ENCODE results near the gene IGF2R. TPM values are rescaled to one million over a fixed set of nuclear protein-coding genes. Genes with fewer than 3 reads are reported as not detected.

The IGF2R gene
- total and polyA plus RNA-seq, 2 of the 13 experiments (the other 11 are each of a cell fraction or from before 2014, with no cell fraction given) = 38.3 to 70.0 TPM

DNA sequence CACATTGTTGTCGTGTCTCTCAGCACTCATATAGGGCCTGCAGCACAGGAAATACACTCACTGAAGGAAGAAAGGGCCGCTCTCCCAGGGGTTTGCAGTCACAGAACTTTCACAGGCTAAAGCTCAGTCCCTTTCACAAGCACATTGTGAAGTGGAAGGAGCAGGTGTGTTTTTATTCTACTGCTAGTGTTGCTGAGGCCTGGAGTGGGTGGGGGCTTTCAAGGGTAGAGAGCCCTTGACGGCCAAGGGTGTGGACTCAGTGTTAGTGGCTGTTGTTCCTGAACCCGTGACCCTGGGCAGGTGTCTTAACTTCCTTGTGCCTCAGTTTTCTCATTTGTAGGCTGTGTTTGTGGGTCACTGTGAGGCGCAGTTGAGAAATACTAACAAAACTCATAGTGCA, 86.5 kb downstream of the IGF2R start:
- Histone ChIP-seq H3K9me3 (ENCODE audit: low read length) (no peaks in the 10 kb centered on the region), H3K27ac (ENCODE audit: extremely low read length, insufficient read depth, low read length) (no peak overlapping the region), H3K4me1 (ENCODE audit: insufficient read depth, low read length) (peaks cover 10% of the 10 kb centered on the region; the same call in 1 of the 2 replicates), H4K20me1 (ENCODE audit: insufficient read depth, low read length) (no peaks in the 10 kb centered on the region), H3K27me3 (ENCODE audit: control insufficient read depth in 1 of 2, insufficient read depth in 2 of 2, low read length in 2 of 2) (no peaks in the 10 kb centered on the region), H3K9ac (ENCODE audit: insufficient read depth, low read depth, low read length) (no peak overlapping the region), H3K36me3 (replicated peaks in 1 of 2; ENCODE audit: control insufficient read depth in 1 of 2, insufficient read depth in 2 of 2, low read length in 2 of 2) (peaks cover 65 to 86% of the 10 kb centered on the region in 2 experiments), H2AFZ (ENCODE audit: low read length) (no peak overlapping the region), H3K4me2 (ENCODE audit: low read depth, low read length) (no peak overlapping the region), H3K79me2 (ENCODE audit: insufficient read depth, low read length) (no peaks in the 10 kb centered on the region), H3K4me3 (replicated peaks in 1 of 3; ENCODE audit: insufficient read depth in 1 of 3, low read depth in 2 of 3, low read length in 3 of 3) (no peak overlapping the region)
- ChIA-PET POLR2A (no interaction called here), CTCF (ENCODE audit: low intra/inter-chr PET ratio, low total read pairs) (no interaction called here)
- no TSS peak for BruUV-seq (replicated peaks)
- ATAC-seq (no peak), FAIRE-seq (no peak), DNase-seq (ENCODE audit: low spot score) (no peak)
- in situ Hi-C loops (cut with HindIII; ENCODE audit: extremely low pct_ligation_motif_present, low pct_unique_long_range_greater_than_20kb) = no loop called here
- 96% methylated on average over 5 of the region's 5 CpGs for WGBS (ENCODE audit: low lambda C conversion rate)
- TF ChIP-seq, protein P1, sequence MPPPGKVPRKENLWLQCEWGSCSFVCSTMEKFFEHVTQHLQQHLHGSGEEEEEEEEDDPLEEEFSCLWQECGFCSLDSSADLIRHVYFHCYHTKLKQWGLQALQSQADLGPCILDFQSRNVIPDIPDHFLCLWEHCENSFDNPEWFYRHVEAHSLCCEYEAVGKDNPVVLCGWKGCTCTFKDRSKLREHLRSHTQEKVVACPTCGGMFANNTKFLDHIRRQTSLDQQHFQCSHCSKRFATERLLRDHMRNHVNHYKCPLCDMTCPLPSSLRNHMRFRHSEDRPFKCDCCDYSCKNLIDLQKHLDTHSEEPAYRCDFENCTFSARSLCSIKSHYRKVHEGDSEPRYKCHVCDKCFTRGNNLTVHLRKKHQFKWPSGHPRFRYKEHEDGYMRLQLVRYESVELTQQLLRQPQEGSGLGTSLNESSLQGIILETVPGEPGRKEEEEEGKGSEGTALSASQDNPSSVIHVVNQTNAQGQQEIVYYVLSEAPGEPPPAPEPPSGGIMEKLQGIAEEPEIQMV (CRISPR knock-in tag; IDR thresholded peaks at IDR 0.05; ENCODE audit: low read depth) = no peak
- TF ChIP-seq, protein P2, sequence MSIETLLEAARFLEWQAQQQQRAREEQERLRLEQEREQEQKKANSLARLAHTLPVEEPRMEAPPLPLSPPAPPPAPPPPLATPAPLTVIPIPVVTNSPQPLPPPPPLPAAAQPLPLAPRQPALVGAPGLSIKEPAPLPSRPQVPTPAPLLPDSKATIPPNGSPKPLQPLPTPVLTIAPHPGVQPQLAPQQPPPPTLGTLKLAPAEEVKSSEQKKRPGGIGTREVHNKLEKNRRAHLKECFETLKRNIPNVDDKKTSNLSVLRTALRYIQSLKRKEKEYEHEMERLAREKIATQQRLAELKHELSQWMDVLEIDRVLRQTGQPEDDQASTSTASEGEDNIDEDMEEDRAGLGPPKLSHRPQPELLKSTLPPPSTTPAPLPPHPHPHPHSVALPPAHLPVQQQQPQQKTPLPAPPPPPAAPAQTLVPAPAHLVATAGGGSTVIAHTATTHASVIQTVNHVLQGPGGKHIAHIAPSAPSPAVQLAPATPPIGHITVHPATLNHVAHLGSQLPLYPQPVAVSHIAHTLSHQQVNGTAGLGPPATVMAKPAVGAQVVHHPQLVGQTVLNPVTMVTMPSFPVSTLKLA (IDR thresholded peaks at IDR 0.05) = peak; percentile 58
- intact Hi-C loops (cut with micrococcal nuclease; ENCODE audit: unreplicated experiment) = no loop called here

DNA sequence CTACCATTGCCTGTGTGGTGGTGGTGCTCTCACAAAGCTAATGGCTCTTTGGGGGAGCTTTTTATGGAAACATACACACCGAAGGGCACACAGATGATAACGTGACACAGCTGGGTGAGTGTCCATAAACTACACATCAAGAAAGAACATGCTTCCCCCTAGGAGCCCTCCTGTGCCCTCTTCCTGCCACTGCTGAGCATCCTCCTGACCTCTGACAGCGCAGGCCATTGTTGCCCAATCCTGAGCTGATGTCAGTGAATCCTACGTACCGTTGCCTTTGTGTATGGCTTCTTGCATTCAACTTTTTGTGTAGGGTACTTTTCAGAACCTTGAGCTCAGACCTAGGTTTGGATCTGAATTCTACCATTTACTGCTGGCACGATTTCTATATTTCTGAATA, 86.9 kb downstream of the IGF2R start:
- Histone ChIP-seq H3K4me3 (replicated peaks in 1 of 3; ENCODE audit: insufficient read depth in 1 of 3, low read depth in 2 of 3, low read length in 3 of 3) (no peak overlapping the region), H3K4me1 (ENCODE audit: insufficient read depth, low read length) (peaks cover 14% of the 10 kb centered on the region; the same call in 1 of the 2 replicates), H3K4me2 (ENCODE audit: low read depth, low read length) (no peak overlapping the region), H4K20me1 (ENCODE audit: insufficient read depth, low read length) (no peaks in the 10 kb centered on the region), H3K79me2 (ENCODE audit: insufficient read depth, low read length) (no peaks in the 10 kb centered on the region), H3K27ac (ENCODE audit: extremely low read length, insufficient read depth, low read length) (no peak overlapping the region), H3K9ac (ENCODE audit: insufficient read depth, low read depth, low read length) (no peak overlapping the region), H3K27me3 (ENCODE audit: control insufficient read depth in 1 of 2, insufficient read depth in 2 of 2, low read length in 2 of 2) (no peaks in the 10 kb centered on the region), H3K9me3 (ENCODE audit: low read length) (no peaks in the 10 kb centered on the region), H2AFZ (ENCODE audit: low read length) (no peak overlapping the region), H3K36me3 (replicated peaks in 1 of 2; ENCODE audit: control insufficient read depth in 1 of 2, insufficient read depth in 2 of 2, low read length in 2 of 2) (peaks cover 63 to 86% of the 10 kb centered on the region in 2 experiments)
- intact Hi-C loops (cut with micrococcal nuclease; ENCODE audit: unreplicated experiment) (no loop called here), in situ Hi-C loops (cut with HindIII; ENCODE audit: extremely low pct_ligation_motif_present, low pct_unique_long_range_greater_than_20kb) (no loop called here)
- POLR2A ChIA-PET = no interaction called here
- 98% methylated on average over 6 of the region's 6 CpGs for WGBS (ENCODE audit: low lambda C conversion rate)
- FAIRE-seq (no peak), ATAC-seq (no peak), DNase-seq (ENCODE audit: low spot score) (no peak)
- BruUV-seq (replicated peaks) = no TSS peak
- CTCF ChIA-PET (ENCODE audit: low intra/inter-chr PET ratio, low total read pairs) = no interaction called here
- TF ChIP-seq ZNF20 (CRISPR knock-in tag; IDR thresholded peaks at IDR 0.05) = no peak
- no peak for TF ChIP-seq FOSL1 (CRISPR knock-in tag; IDR thresholded peaks at IDR 0.05; ENCODE audit: borderline replicate concordance)
- TF ChIP-seq, protein P3, sequence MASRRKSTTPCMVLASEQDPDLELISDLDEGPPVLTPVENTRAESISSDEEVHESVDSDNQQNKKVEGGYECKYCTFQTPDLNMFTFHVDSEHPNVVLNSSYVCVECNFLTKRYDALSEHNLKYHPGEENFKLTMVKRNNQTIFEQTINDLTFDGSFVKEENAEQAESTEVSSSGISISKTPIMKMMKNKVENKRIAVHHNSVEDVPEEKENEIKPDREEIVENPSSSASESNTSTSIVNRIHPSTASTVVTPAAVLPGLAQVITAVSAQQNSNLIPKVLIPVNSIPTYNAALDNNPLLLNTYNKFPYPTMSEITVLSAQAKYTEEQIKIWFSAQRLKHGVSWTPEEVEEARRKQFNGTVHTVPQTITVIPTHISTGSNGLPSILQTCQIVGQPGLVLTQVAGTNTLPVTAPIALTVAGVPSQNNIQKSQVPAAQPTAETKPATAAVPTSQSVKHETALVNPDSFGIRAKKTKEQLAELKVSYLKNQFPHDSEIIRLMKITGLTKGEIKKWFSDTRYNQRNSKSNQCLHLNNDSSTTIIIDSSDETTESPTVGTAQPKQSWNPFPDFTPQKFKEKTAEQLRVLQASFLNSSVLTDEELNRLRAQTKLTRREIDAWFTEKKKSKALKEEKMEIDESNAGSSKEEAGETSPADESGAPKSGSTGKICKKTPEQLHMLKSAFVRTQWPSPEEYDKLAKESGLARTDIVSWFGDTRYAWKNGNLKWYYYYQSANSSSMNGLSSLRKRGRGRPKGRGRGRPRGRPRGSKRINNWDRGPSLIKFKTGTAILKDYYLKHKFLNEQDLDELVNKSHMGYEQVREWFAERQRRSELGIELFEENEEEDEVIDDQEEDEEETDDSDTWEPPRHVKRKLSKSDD (CRISPR knock-in tag; IDR thresholded peaks at IDR 0.05; ENCODE audit: low read depth) = no peak
- TF ChIP-seq HOXA3 (CRISPR knock-in tag; IDR thresholded peaks at IDR 0.05) = no peak
- TF ChIP-seq IRX3 (CRISPR knock-in tag; IDR thresholded peaks at IDR 0.05; ENCODE audit: borderline replicate concordance, low read depth) = no peak
- TF ChIP-seq ZBTB38 (CRISPR knock-in tag; IDR thresholded peaks at IDR 0.05) = no peak
- TF ChIP-seq KDM1A (CRISPR knock-in tag; IDR thresholded peaks at IDR 0.05) = no peak
- TF ChIP-seq CAMTA2 (CRISPR knock-in tag; IDR thresholded peaks at IDR 0.05; ENCODE audit: borderline replicate concordance) = no peak
- TF ChIP-seq ZNF34 (CRISPR knock-in tag; IDR thresholded peaks at IDR 0.05; ENCODE audit: borderline replicate concordance) = no peak
- TF ChIP-seq ZNF329 (CRISPR knock-in tag; IDR thresholded peaks at IDR 0.05; ENCODE audit: low read depth) = no peak
- TF ChIP-seq KDM6A (CRISPR knock-in tag; IDR thresholded peaks at IDR 0.05; ENCODE audit: low read depth) = no peak

Data from HepG2 (cell line).